Muscle layer of colon (tissue), 2 donors: ENCODE data around the gene ERP27.

Experiments used
- H3K27ac ChIP-seq: one replicate; pipeline ENCODE4 v1.7.0; 2013; ENCODE audit warnings: low read depth, mild to moderate bottlenecking, low read length, moderate library complexity
- H3K27me3 ChIP-seq, 2 donors: one replicate each; pipeline ENCODE4 v1.7.0; 2013; ENCODE audit warnings: low read length in 2 of 2, mild to moderate bottlenecking in 2 of 2; ENCODE audit not compliant: insufficient read depth in 2 of 2, control insufficient read depth in 1 of 2
- H3K36me3 ChIP-seq: one replicate; pipeline ENCODE4 v1.7.0; 2013; ENCODE audit warnings: mild to moderate bottlenecking, low read length; ENCODE audit not compliant: insufficient read depth
- H3K4me1 ChIP-seq: one replicate; pipeline ENCODE4 v1.7.0; 2013; ENCODE audit warnings: mild to moderate bottlenecking, low read length; ENCODE audit not compliant: insufficient read depth
- H3K4me3 ChIP-seq, 2 donors: one replicate each; pipeline ENCODE4 v1.7.0; 2013; ENCODE audit warnings: low read length in 2 of 2, low read depth in 1 of 2, mild to moderate bottlenecking in 1 of 2, moderate library complexity in 1 of 2
- H3K9ac ChIP-seq: one replicate; pipeline ENCODE4 v1.7.0; 2013; ENCODE audit warnings: low read length
- H3K9me3 ChIP-seq: one replicate; pipeline ENCODE4 v1.7.0; 2013; ENCODE audit warnings: mild to moderate bottlenecking, low read length
- donor health status: abdominal sarcoma.
- donor health status: Adenocarcinoma of cecum.

Gene ERP27

GRCh38 chr12:14893506-14894250 lies 44.7 kb downstream of the ERP27 start:
- Histone ChIP-seq H3K9ac (no peak overlapping the region), H3K9me3 (no peaks in the 10 kb centered on the region), H3K27me3 (no peaks in the 10 kb centered on the region), H3K36me3 (no peaks in the 10 kb centered on the region), H3K27ac (no peak overlapping the region), H3K4me1 (peaks cover 8% of the 10 kb centered on the region), H3K4me3 (no peak overlapping the region)

DNA sequence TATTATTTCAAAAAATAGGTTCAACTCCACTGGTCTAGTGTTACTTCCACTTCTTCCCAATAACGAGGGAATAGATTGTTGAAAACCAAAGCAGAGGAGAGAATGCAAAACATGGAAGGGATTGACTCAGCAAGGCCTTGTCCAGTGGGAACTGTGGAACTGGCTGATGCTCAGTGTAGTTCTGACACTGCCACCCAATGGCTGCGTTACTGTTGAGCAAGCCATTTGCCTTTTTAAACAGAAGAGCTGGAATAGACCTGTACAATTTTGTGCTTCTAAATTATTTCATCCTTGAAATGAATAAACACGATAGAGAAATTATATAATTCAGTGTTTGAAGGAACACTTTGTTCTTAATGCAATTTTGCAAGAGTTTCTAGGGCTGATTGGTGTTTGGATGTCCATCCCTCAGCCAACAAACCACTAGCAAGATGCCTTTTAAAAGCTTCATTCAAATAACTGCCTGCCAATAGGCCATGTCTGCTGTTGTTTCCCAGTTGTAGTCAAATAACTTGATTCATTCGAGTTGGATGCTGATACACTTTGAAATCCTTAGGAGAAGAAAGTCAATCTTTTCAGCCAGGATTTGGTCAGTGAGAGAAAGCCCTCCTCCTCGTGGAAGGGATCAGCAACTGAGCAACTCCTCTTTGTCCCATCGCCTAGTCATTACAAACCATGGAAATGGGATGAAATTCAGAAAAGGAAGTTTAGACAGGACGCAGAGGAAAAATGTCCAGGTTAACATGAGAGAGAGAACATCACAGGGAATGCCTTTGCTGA lies 45.4 kb downstream of the ERP27 start:
- H3K36me3 ChIP-seq = no peaks in the 10 kb centered on the region
- peaks cover 8% of the 10 kb centered on the region for H3K4me1 ChIP-seq
- H3K9me3 ChIP-seq = no peaks in the 10 kb centered on the region
- no peak overlapping the region for H3K27ac ChIP-seq
- H3K9ac ChIP-seq = no peak overlapping the region
- H3K4me3 ChIP-seq = no peak overlapping the region
- no peaks in the 10 kb centered on the region for H3K27me3 ChIP-seq

GRCh38 chr12:14890701-14891100 lies 47.6 kb downstream of the ERP27 start:
- Histone ChIP-seq H3K36me3 (no peaks in the 10 kb centered on the region), H3K27me3 (no peaks in the 10 kb centered on the region), H3K9me3 (no peaks in the 10 kb centered on the region), H3K9ac (no peak overlapping the region), H3K4me1 (peaks cover 9% of the 10 kb centered on the region), H3K27ac (no peak overlapping the region), H3K4me3 (no peak overlapping the region)

- H3K9ac ChIP-seq = no peak overlapping the region
- H3K9me3 ChIP-seq = no peaks in the 10 kb centered on the region
- peaks cover 14% of the 10 kb centered on the region for H3K36me3 ChIP-seq
- peaks cover 18% of the 10 kb centered on the region for H3K4me1 ChIP-seq
- no peaks in the 10 kb centered on the region for H3K27me3 ChIP-seq
- H3K27ac ChIP-seq = peak overlapping the region; percentile 76
- H3K4me3 ChIP-seq = peak overlapping the region in 1 of 2 donors; percentile 55
Measured at GRCh38 chr12:14886271-14886670, 52.1 kb downstream of the ERP27 start.

- Histone ChIP-seq H3K27me3 (no peaks in the 10 kb centered on the region), H3K27ac (peak within 1 kb of the TSS; percentile 76), H3K4me3 (peak within 1 kb of the TSS; percentile 6 to 55), H3K4me1 (peaks cover 18% of the 10 kb centered on the region), H3K36me3 (peaks cover 14% of the 10 kb centered on the region), H3K9ac (peak within 1 kb of the TSS; percentile 62), H3K9me3 (no peaks in the 10 kb centered on the region)
Measured at GRCh38 chr12:14885718-14886221, 52.6 kb downstream of the ERP27 start, which contains the start of gene MGP. Gene MGP, minus strand, starts transcription at chr12:14885854. Its CDS starts 63 bp downstream, at chr12:14885791.

DNA sequence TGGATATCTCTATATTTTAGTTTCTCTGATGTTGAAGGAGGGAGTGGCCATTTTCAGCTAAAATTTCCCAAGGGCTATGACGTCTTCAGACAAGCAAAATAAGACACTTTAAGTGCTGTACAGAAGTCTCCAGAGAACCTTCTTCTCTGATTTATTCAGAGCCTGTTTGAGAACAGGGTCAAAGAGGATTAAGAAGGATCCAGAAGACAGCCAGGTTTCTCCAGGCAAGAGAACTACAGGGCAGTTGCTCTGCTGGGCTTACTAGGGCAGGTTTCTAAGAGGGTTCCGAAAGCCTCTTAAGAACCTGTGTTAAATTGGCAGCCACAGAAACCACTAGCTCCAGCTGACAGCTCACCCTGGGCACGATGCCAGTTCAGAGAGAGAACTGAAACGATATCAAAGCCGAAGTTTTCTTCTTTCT lies 53.9 kb downstream of the ERP27 start:
- H3K4me3 ChIP-seq = peak overlapping the region; percentile 6 to 55

DNA sequence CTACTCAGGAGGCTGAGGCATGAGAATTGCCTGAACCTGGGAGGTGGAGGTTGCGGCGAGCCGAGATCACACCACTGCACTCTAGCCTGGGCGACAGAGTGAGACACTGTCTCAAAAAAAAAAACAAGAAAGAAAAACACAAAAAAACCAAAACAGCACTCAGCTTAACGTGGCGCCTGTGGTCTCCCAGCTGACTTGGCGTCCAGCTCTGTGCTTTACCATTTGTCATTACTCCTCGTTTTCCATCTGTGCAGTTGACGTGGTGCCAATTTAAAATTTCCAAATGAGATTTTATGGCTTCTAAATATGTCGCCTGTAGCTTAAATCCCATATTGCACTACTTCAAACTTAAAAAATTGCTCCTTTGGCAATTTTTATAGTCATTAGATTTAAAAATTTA lies 54.7 kb downstream of the ERP27 start:
- no peaks in the 10 kb centered on the region for H3K27me3 ChIP-seq
- peaks cover 18% of the 10 kb centered on the region for H3K4me1 ChIP-seq
- H3K9ac ChIP-seq = no peak overlapping the region
- H3K36me3 ChIP-seq = peaks cover 14% of the 10 kb centered on the region
- H3K9me3 ChIP-seq = no peaks in the 10 kb centered on the region
- H3K27ac ChIP-seq = peak overlapping the region; percentile 76
- peak overlapping the region in 1 of 2 donors; percentile 40 for H3K4me3 ChIP-seq

More for the DNA sequence above, 53.9 kb downstream of the ERP27 start:
- Histone ChIP-seq H3K27me3 (no peaks in the 10 kb centered on the region), H3K4me1 (peaks cover 18% of the 10 kb centered on the region), H3K9me3 (no peaks in the 10 kb centered on the region), H3K36me3 (peaks cover 14% of the 10 kb centered on the region), H3K9ac (peak overlapping the region; percentile 62), H3K27ac (peak overlapping the region; percentile 76)

DNA sequence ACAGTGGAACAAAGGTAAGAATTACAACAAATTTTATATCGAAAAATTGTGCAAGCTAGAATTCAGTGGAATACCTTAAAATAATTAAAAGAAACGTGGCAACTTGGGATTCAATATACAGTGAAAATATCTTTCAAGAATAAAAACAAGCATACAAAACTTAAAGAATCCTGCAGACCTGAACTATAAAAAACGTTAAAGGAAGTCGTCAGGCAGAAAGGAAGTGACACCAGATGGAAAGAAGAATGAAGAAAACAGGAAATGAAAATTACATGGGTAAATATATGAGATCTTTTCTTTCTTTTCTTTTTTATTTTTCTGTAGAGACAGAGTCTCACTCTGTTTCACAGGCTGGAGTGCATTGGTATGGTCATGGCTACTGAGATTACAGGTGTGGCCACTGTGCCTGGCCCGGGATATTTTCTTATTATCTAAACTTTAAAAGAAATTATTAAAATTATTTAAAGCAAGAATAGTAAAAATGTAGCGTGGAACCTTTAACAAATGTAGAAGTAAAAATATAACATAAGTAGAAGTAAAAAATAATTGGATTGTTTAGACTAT lies 57.4 kb downstream of the ERP27 start:
- H3K36me3 ChIP-seq = peaks cover 14% of the 10 kb centered on the region
- no peaks in the 10 kb centered on the region for H3K27me3 ChIP-seq
- no peak overlapping the region for H3K9ac ChIP-seq
- no peak overlapping the region for H3K27ac ChIP-seq
- no peak overlapping the region for H3K4me3 ChIP-seq
- H3K4me1 ChIP-seq = peaks cover 12% of the 10 kb centered on the region
- no peaks in the 10 kb centered on the region for H3K9me3 ChIP-seq

- Histone ChIP-seq H3K27ac (no peak overlapping the region), H3K9ac (no peak overlapping the region), H3K9me3 (no peaks in the 10 kb centered on the region), H3K4me3 (no peak overlapping the region), H3K27me3 (no peaks in the 10 kb centered on the region), H3K36me3 (peaks cover 14% of the 10 kb centered on the region), H3K4me1 (peaks cover 5% of the 10 kb centered on the region)
Measured at GRCh38 chr12:14879222-14879933, 59.0 kb downstream of the ERP27 start.

- no peak overlapping the region for H3K9ac ChIP-seq
- H3K36me3 ChIP-seq = peaks cover 14% of the 10 kb centered on the region
- no peaks in the 10 kb centered on the region for H3K27me3 ChIP-seq
- H3K9me3 ChIP-seq = no peaks in the 10 kb centered on the region
- no peak overlapping the region for H3K4me3 ChIP-seq
- no peak overlapping the region for H3K27ac ChIP-seq
- H3K4me1 ChIP-seq = no peaks in the 10 kb centered on the region
Measured at GRCh38 chr12:14878488-14878887, 59.8 kb downstream of the ERP27 start.

DNA sequence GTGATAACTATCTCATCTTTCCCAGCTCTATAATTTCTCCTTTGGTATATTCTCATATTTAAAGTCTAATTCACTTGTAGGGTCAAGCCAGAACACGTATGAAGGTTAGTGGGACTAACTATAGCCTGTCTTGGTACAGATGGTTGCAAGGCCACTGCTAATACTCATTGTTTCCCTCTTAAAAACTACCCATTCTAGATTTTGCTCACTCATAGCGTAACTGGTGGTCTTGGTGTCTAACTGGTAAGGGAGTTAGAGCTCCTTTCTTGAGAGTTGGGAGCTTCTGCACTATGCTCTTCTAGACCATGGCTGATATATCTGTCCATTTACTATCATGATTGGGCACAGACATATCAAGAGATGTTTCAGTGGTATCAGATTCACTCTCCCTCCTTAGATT lies 61.5 kb downstream of the ERP27 start:
- H3K9me3 ChIP-seq = no peaks in the 10 kb centered on the region
- no peak overlapping the region for H3K27ac ChIP-seq
- no peak overlapping the region for H3K4me3 ChIP-seq
- H3K9ac ChIP-seq = no peak overlapping the region
- H3K36me3 ChIP-seq = peaks cover 4% of the 10 kb centered on the region
- peaks cover 8% of the 10 kb centered on the region for H3K4me1 ChIP-seq
- no peaks in the 10 kb centered on the region for H3K27me3 ChIP-seq
